ENCODE measurements around the gene INO80. TPM values are rescaled to one million over a fixed set of nuclear protein-coding genes. Genes with fewer than 3 reads are reported as not detected.
A peak's percentile ranks its signal among the peaks of the same experiment; 100 is the strongest.

INO80 gene
- total RNA-seq, 1 experiment from 2014 or later, result 15.3 TPM

GRCh38 chr15:40942337-40942854 is 173.7 kb downstream of the INO80 start:
- peak overlapping the region; percentile 56 for H3K4me3 Mint-ChIP-seq (ENCODE audit: low read depth, unreplicated experiment)
- TF ChIP-seq CTCF (IDR thresholded peaks at IDR 0.05; ENCODE audit: unreplicated experiment), result no peak
- intact Hi-C loops (cut with micrococcal nuclease; ENCODE audit: unreplicated experiment), result loop anchor here (10.0 kb wide), 1 partner anchor 242 kb away; no protein-coding TSS in a partner anchor
- no peaks in the 10 kb centered on the region for H3K9me3 Mint-ChIP-seq (ENCODE audit: low read depth, unreplicated experiment)
- CTCF ChIA-PET, result interaction anchor here (1.0 kb wide), 1 partner anchor 12 kb away, joined by 3 read pairs; no protein-coding TSS in a partner anchor
- H3K4me1 Mint-ChIP-seq (ENCODE audit: low read depth, unreplicated experiment), result no peaks in the 10 kb centered on the region
- BruUV-seq (replicated peaks), result no TSS peak
- DNase-seq, result no peak
- H3K27ac Mint-ChIP-seq (ENCODE audit: unreplicated experiment), result no peak overlapping the region
- peaks cover 3% of the 10 kb centered on the region for H3K36me3 Mint-ChIP-seq (ENCODE audit: insufficient read depth, unreplicated experiment)
- no peaks in the 10 kb centered on the region for H3K27me3 Mint-ChIP-seq (ENCODE audit: unreplicated experiment)

GRCh38 chr15:40941528-40942336 is 174.3 kb downstream of the INO80 start:
- intact Hi-C loops (cut with micrococcal nuclease; ENCODE audit: unreplicated experiment), result loop anchor here (10.0 kb wide), 1 partner anchor 243 kb away; no protein-coding TSS in a partner anchor
- Mint-ChIP-seq H3K36me3 (ENCODE audit: insufficient read depth, unreplicated experiment) (peaks cover 3% of the 10 kb centered on the region), H3K9me3 (ENCODE audit: low read depth, unreplicated experiment) (no peaks in the 10 kb centered on the region), H3K4me1 (ENCODE audit: low read depth, unreplicated experiment) (no peaks in the 10 kb centered on the region), H3K4me3 (ENCODE audit: low read depth, unreplicated experiment) (peak overlapping the region; percentile 56), H3K27ac (ENCODE audit: unreplicated experiment) (no peak overlapping the region), H3K27me3 (ENCODE audit: unreplicated experiment) (no peaks in the 10 kb centered on the region)
- peak; percentile 71 for DNase-seq
- BruUV-seq (replicated peaks), result no TSS peak
- TF ChIP-seq CTCF (IDR thresholded peaks at IDR 0.05; ENCODE audit: unreplicated experiment), result no peak
- CTCF ChIA-PET, result interaction anchor here (0.6 to 1.4 kb wide), 5 partner anchors 9 to 36 kb away, joined by 3 to 6 read pairs (median 3); partner anchors contain the start of gene CHAC1

- CTCF ChIA-PET, result interaction anchor here (0.6 to 1.4 kb wide), 5 partner anchors 8 to 35 kb away, joined by 3 to 6 read pairs (median 3); partner anchors contain the start of gene CHAC1
- Mint-ChIP-seq H3K27me3 (ENCODE audit: unreplicated experiment) (no peaks in the 10 kb centered on the region), H3K4me3 (ENCODE audit: low read depth, unreplicated experiment) (peak overlapping the region; percentile 56), H3K36me3 (ENCODE audit: insufficient read depth, unreplicated experiment) (peaks cover 3% of the 10 kb centered on the region), H3K9me3 (ENCODE audit: low read depth, unreplicated experiment) (no peaks in the 10 kb centered on the region), H3K27ac (ENCODE audit: unreplicated experiment) (no peak overlapping the region), H3K4me1 (ENCODE audit: low read depth, unreplicated experiment) (no peaks in the 10 kb centered on the region)
- DNase-seq, result no peak
- intact Hi-C loops (cut with micrococcal nuclease; ENCODE audit: unreplicated experiment), result loop anchor here (10.0 kb wide), 1 partner anchor 244 kb away; no protein-coding TSS in a partner anchor
- no TSS peak for BruUV-seq (replicated peaks)
- TF ChIP-seq CTCF (IDR thresholded peaks at IDR 0.05; ENCODE audit: unreplicated experiment), result no peak
Observed at GRCh38 chr15:40941068-40941527, 175.0 kb downstream of the INO80 start.

- no TSS peak for BruUV-seq (replicated peaks)
- DNase-seq, result no peak
- no peak overlapping the region for H3K4me3 Mint-ChIP-seq (ENCODE audit: low read depth, unreplicated experiment)
- intact Hi-C loops (cut with micrococcal nuclease; ENCODE audit: unreplicated experiment), result loop anchor here (10.0 kb wide), 1 partner anchor 244 kb away; no protein-coding TSS in a partner anchor
- H3K27me3 Mint-ChIP-seq (ENCODE audit: unreplicated experiment), result no peaks in the 10 kb centered on the region
- no peak for TF ChIP-seq CTCF (IDR thresholded peaks at IDR 0.05; ENCODE audit: unreplicated experiment)
- peaks cover 3% of the 10 kb centered on the region for H3K36me3 Mint-ChIP-seq (ENCODE audit: insufficient read depth, unreplicated experiment)
- no peaks in the 10 kb centered on the region for H3K4me1 Mint-ChIP-seq (ENCODE audit: low read depth, unreplicated experiment)
- CTCF ChIA-PET, result interaction anchor here (1.4 kb wide), 1 partner anchor 10 kb away, joined by 6 read pairs; no protein-coding TSS in a partner anchor
- H3K27ac Mint-ChIP-seq (ENCODE audit: unreplicated experiment), result no peak overlapping the region
- H3K9me3 Mint-ChIP-seq (ENCODE audit: low read depth, unreplicated experiment), result no peaks in the 10 kb centered on the region
Observed at GRCh38 chr15:40940296-40940801, 175.7 kb downstream of the INO80 start.
